NCI-H2196 treated with DMSO at 0.1 percent for 48 hours (cell line): Measurements from ENCODE around the gene S1PR3.

Source experiments
- DNase-seq: peaks from one replicate; lab custom pipeline; 2025; ENCODE audit not compliant: unreplicated experiment; lab: John Stamatoyannopoulos, UW

The S1PR3 gene

GRCh38 chr9:89032661-89033060 is 41.4 kb downstream of the S1PR3 start:
- no peak for DNase-seq

GRCh38 chr9:89036383-89036782 is 45.1 kb downstream of the S1PR3 start:
- DNase-seq, result no peak

- no peak for DNase-seq
These were observed 45.6 kb downstream of the S1PR3 start for GRCh38 chr9:89036891-89037290.

- no peak for DNase-seq
These were observed 46.1 kb downstream of the S1PR3 start for GRCh38 chr9:89037346-89037745.

GRCh38 chr9:89037891-89038290 is 46.6 kb downstream of the S1PR3 start:
- no peak for DNase-seq

GRCh38 chr9:89038382-89039103 is 47.3 kb downstream of the S1PR3 start:
- DNase-seq, result no peak

- DNase-seq, result no peak
These were observed 47.8 kb downstream of the S1PR3 start for GRCh38 chr9:89039104-89039465.

- DNase-seq, result no peak
These were observed 48.4 kb downstream of the S1PR3 start for GRCh38 chr9:89039664-89040063.

GRCh38 chr9:89042984-89043383 is 51.7 kb downstream of the S1PR3 start:
- DNase-seq, result no peak

GRCh38 chr9:89044104-89044503 is 52.8 kb downstream of the S1PR3 start:
- DNase-seq, result no peak

- DNase-seq, result no peak
These were observed 53.6 kb downstream of the S1PR3 start for GRCh38 chr9:89044881-89045280.

- no peak for DNase-seq
These were observed 55.6 kb downstream of the S1PR3 start for GRCh38 chr9:89046832-89047231.

- DNase-seq, result no peak
These were observed 56.4 kb downstream of the S1PR3 start for GRCh38 chr9:89047667-89048066.

- DNase-seq, result no peak
These were observed 57.3 kb downstream of the S1PR3 start for GRCh38 chr9:89048616-89049015.

- no peak for DNase-seq
These were observed 58.4 kb downstream of the S1PR3 start for GRCh38 chr9:89049646-89050045.

GRCh38 chr9:89051421-89052025 is 60.3 kb downstream of the S1PR3 start:
- DNase-seq, result no peak

GRCh38 chr9:89052470-89053097 is 61.3 kb downstream of the S1PR3 start:
- DNase-seq, result no peak

GRCh38 chr9:89053301-89053700 is 62.0 kb downstream of the S1PR3 start:
- DNase-seq, result no peak
